Measurements from ENCODE around the gene PDE6H.

Gene PDE6H

DNA sequence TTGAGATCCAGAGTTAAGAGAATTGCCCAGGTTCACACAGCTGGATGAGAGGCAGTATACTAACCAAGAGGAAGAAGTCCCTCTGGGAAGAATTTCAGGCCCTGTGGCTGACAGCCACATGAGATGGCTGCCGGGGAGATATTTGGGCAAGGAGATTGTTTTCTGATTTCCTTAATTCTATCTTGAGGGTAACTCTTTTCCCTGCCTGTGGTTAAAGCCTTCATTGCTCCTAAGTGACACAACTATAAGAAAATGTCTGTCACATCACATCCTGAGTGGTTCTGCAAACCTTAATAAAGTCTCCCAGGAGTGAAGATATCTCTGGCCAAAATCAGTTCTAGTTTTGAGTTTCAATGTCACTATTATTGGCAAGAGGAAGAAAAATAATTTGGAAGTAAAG, 21.0 kb upstream of the PDE6H start:
- TF ChIP-seq CTCF (IDR thresholded peaks at IDR 0.05; ENCODE audit: borderline replicate concordance, extremely low read depth, low read length, poor library complexity, severe bottlenecking) (no peak), EZH2 (IDR thresholded peaks at IDR 0.05; ENCODE audit: borderline replicate concordance, low read depth, low read length, severe bottlenecking) (no peak)
- Histone ChIP-seq H3K9ac (ENCODE audit: low read depth, low read length) (peak overlapping the region; percentile 65), H2AFZ (ENCODE audit: low read depth, low read length) (no peak overlapping the region)

DNA sequence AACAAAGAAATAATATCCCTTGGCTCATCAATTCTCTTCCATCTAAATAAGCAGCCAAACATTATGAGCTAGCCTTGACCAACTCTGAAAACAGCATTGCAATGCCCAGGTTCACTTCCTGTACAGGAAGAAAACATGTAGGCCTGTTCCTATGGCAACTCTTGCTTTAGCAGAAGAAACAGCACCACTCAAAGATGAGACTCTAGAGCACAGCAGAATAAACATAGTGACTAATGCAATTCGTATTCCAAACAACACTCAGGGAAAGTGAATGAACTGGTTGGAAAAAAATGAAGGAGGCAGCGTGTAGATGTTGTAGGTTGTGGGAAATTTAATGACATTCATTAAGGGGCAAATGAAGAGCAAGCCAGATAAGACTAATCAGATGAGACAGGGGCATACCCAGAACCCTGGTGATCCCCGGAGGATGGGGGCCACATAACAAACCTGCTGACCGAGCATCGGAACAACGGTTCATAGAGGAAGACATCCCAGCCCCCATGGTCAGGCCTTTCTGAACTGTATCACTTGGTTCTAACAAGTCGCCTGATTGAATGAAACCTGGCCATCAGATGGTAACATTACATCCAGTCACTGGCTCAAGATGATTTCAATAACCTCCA, 20.4 kb upstream of the PDE6H start:
- H3K9ac ChIP-seq (ENCODE audit: low read depth, low read length), result peak overlapping the region; percentile 65; the same call in 1 of the 2 replicates
- peaks cover 97% of the 10 kb centered on the region for H3K79me2 ChIP-seq (ENCODE audit: insufficient read depth, low read length)
- ATAC-seq (ENCODE audit: insufficient read depth, low read depth) (peak; percentile 47), DNase-seq (peak; percentile 41)
- H3K9me3 ChIP-seq (ENCODE audit: insufficient read depth, low read length, severe bottlenecking), result no peaks in the 10 kb centered on the region
- H3K27me3 ChIP-seq (ENCODE audit: insufficient read depth, low read length, poor library complexity), result no peaks in the 10 kb centered on the region
- H3K27ac ChIP-seq (ENCODE audit: low read length), result peak overlapping the region; percentile 95
- H3K4me3 ChIP-seq (ENCODE audit: low read depth in 1 of 2, low read length in 2 of 2), result peak overlapping the region in 1 of 2 experiments; percentile 2; a peak in 2 of 4 replicates
- peaks cover 66% of the 10 kb centered on the region for H3K36me3 ChIP-seq (ENCODE audit: insufficient read depth, low read length)
- no peak overlapping the region for H2AFZ ChIP-seq (ENCODE audit: low read depth, low read length)
- peaks cover 22% of the 10 kb centered on the region for H4K20me1 ChIP-seq (ENCODE audit: insufficient read depth, low read length)
- peaks cover 100% of the 10 kb centered on the region for H3K4me1 ChIP-seq (ENCODE audit: insufficient read depth, low read length)
- H3K4me2 ChIP-seq (ENCODE audit: insufficient read depth, low read length), result peak overlapping the region; percentile 89
- TF ChIP-seq EZH2 (IDR thresholded peaks at IDR 0.05; ENCODE audit: borderline replicate concordance, low read depth, low read length, severe bottlenecking) (no peak), CTCF (IDR thresholded peaks at IDR 0.05; ENCODE audit: borderline replicate concordance, extremely low read depth, low read length, poor library complexity, severe bottlenecking) (peak; percentile 38)

More for the DNA sequence above, 21.0 kb upstream of the PDE6H start:
- Histone ChIP-seq H3K36me3 (ENCODE audit: insufficient read depth, low read length) (peaks cover 67% of the 10 kb centered on the region), H3K4me2 (ENCODE audit: insufficient read depth, low read length) (peak overlapping the region; percentile 89), H3K27ac (ENCODE audit: low read length) (peak overlapping the region; percentile 95), H4K20me1 (ENCODE audit: insufficient read depth, low read length) (peaks cover 21% of the 10 kb centered on the region), H3K9me3 (ENCODE audit: insufficient read depth, low read length, severe bottlenecking) (no peaks in the 10 kb centered on the region), H3K79me2 (ENCODE audit: insufficient read depth, low read length) (peaks cover 97% of the 10 kb centered on the region), H3K4me1 (ENCODE audit: insufficient read depth, low read length) (peaks cover 100% of the 10 kb centered on the region), H3K27me3 (ENCODE audit: insufficient read depth, low read length, poor library complexity) (no peaks in the 10 kb centered on the region), H3K4me3 (ENCODE audit: low read depth in 1 of 2, low read length in 2 of 2) (no peak overlapping the region)
- DNase-seq, result no peak
- ATAC-seq (ENCODE audit: insufficient read depth, low read depth), result no peak

DNA sequence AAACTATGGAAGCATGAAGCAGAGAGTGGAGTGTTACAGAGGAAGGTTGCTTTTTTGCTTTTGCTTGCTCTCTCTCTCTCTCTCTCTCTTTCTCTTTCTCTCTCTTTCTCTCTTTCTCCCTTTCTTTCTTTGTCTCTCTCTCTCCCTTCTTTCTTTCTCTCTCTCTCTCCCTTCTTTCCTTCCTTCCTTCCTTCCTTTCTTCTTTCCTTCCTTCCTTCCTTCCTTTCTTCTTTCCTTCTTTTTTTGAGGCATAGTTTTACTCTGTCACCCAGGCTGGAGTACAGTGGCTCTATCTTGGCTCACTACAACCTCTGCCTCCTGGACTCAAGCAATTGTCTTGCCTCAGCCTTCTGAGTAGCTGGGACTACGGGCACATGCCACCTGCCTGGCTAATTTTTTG, 19.1 kb upstream of the PDE6H start:
- H3K4me3 ChIP-seq (ENCODE audit: low read depth in 1 of 2, low read length in 2 of 2), result peak overlapping the region in 1 of 2 experiments; percentile 45; a peak in 2 of 4 replicates
- DNase-seq (no peak), ATAC-seq (ENCODE audit: insufficient read depth, low read depth) (no peak)
- no peaks in the 10 kb centered on the region for H3K9me3 ChIP-seq (ENCODE audit: insufficient read depth, low read length, severe bottlenecking)
- H3K36me3 ChIP-seq (ENCODE audit: insufficient read depth, low read length), result peaks cover 67% of the 10 kb centered on the region
- H3K27me3 ChIP-seq (ENCODE audit: insufficient read depth, low read length, poor library complexity), result no peaks in the 10 kb centered on the region
- H2AFZ ChIP-seq (ENCODE audit: low read depth, low read length), result no peak overlapping the region
- H3K4me2 ChIP-seq (ENCODE audit: insufficient read depth, low read length), result peak overlapping the region; percentile 89
- peaks cover 98% of the 10 kb centered on the region for H3K79me2 ChIP-seq (ENCODE audit: insufficient read depth, low read length)
- peaks cover 33% of the 10 kb centered on the region for H4K20me1 ChIP-seq (ENCODE audit: insufficient read depth, low read length)
- TF ChIP-seq EZH2 (IDR thresholded peaks at IDR 0.05; ENCODE audit: borderline replicate concordance, low read depth, low read length, severe bottlenecking) (no peak), CTCF (IDR thresholded peaks at IDR 0.05; ENCODE audit: borderline replicate concordance, extremely low read depth, low read length, poor library complexity, severe bottlenecking) (no peak)
- peaks cover 100% of the 10 kb centered on the region for H3K4me1 ChIP-seq (ENCODE audit: insufficient read depth, low read length)
- H3K27ac ChIP-seq (ENCODE audit: low read length), result peak overlapping the region; percentile 95
- H3K9ac ChIP-seq (ENCODE audit: low read depth, low read length), result peak overlapping the region; percentile 41

Measured in DND-41 (cell line).